GM21786 (cell line): ENCODE measurements around the gene OVOL1.

ENCODE experiments used
- ATAC-seq: cut with Tn5 transposase; IDR thresholded peaks from one replicate; pipeline ENCODE4 v1.9.1; 2021; ENCODE audit not compliant: unreplicated experiment

Gene OVOL1

GRCh38 chr11:65790902-65791650, 4.2 kb downstream of the OVOL1 start:
- no peak for ATAC-seq

GRCh38 chr11:65791719-65792213, 4.9 kb downstream of the OVOL1 start:
- peak; percentile 90 for ATAC-seq

- ATAC-seq: no peak
Observed at GRCh38 chr11:65792456-65792855, 5.6 kb downstream of the OVOL1 start.

GRCh38 chr11:65793144-65793581, 6.3 kb downstream of the OVOL1 start:
- no peak for ATAC-seq

- no peak for ATAC-seq
Observed at GRCh38 chr11:65793625-65794400, 7.0 kb downstream of the OVOL1 start.

GRCh38 chr11:65794570-65795510, 8.0 kb downstream of the OVOL1 start:
- no peak for ATAC-seq

- no peak for ATAC-seq
Observed at GRCh38 chr11:65796726-65797601, 10.1 kb downstream of the OVOL1 start.

- ATAC-seq: no peak
Observed at GRCh38 chr11:65797711-65798110, 10.8 kb downstream of the OVOL1 start.

GRCh38 chr11:65798882-65799281, 12.0 kb downstream of the OVOL1 start:
- no peak for ATAC-seq

- ATAC-seq: no peak
Observed at GRCh38 chr11:65801153-65801987, 14.5 kb downstream of the OVOL1 start.

- peak; percentile 69 for ATAC-seq
Observed at GRCh38 chr11:65802841-65803240, 16.0 kb downstream of the OVOL1 start.

GRCh38 chr11:65803797-65804492, 17.1 kb downstream of the OVOL1 start:
- no peak for ATAC-seq

GRCh38 chr11:65806979-65807378, 20.1 kb downstream of the OVOL1 start:
- no peak for ATAC-seq

- no peak for ATAC-seq
Observed at GRCh38 chr11:65808744-65809341, 22.0 kb downstream of the OVOL1 start.

- no peak for ATAC-seq
Observed at GRCh38 chr11:65809496-65809895, 22.6 kb downstream of the OVOL1 start.

GRCh38 chr11:65810046-65810868, 23.4 kb downstream of the OVOL1 start:
- ATAC-seq: no peak

GRCh38 chr11:65811764-65812475, 25.1 kb downstream of the OVOL1 start:
- ATAC-seq: no peak
